Mononuclear cell (primary cell): Measurements from ENCODE around the gene C13orf46. TPM values are rescaled to one million over a fixed set of nuclear protein-coding genes. Genes with fewer than 3 reads are reported as not detected.

Source experiments
- H3K27me3 ChIP-seq: 2 replicates; pipeline ENCODE4 v1.6.0; 2011; ENCODE audit warnings: low read length, control low read depth; ENCODE audit not compliant: insufficient read depth
- H3K4me1 ChIP-seq: 2 replicates; pipeline ENCODE4 v1.5.1; 2011; ENCODE audit warnings: mild to moderate bottlenecking, low read length, control low read depth; ENCODE audit not compliant: insufficient read depth
- H3K4me3 ChIP-seq: 2 replicates; pipeline ENCODE4 v1.5.1; 2011; ENCODE audit warnings: mild to moderate bottlenecking, low read length, moderate library complexity
- H3K9me3 ChIP-seq: 2 replicates; pipeline ENCODE4 v1.5.1; 2011; ENCODE audit warnings: low read depth, mild to moderate bottlenecking, control low read depth, low read length
- total RNA-seq: library from RNA; depleted of rRNA; stranded (reverse); fragments of >200 nt; gene quantifications from one replicate; pipeline ENCODE4 v1.2.3, GENCODE V29; 2012

C13orf46 gene
- total RNA-seq, 1 donor: 1.5 TPM

DNA sequence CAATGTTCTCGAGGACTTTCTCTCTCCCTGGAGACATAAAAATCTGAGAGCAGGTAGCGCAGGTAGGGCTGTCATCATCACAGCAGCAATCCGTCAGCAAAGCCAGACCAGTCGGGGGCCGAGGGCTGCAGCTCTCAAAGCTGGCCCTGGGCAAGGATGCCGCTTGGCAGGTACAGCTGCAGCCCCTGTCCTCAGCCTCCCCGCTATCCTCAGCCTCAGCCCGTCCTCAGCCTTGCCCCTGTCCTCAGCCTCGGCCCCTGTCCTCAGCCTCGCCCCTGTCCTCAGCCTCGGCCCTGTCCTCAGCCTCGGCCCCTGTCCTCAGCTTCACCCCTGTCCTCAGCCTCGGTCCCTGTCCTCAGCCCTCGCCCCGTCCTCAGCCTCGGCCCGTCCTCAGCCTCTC, 10.9 kb downstream of the C13orf46 start:
- Histone ChIP-seq H3K9me3 (peaks cover 4% of the 10 kb centered on the region), H3K4me3 (no peak overlapping the region), H3K27me3 (no peaks in the 10 kb centered on the region), H3K4me1 (no peaks in the 10 kb centered on the region)

GRCh38 chr13:113962386-113962785, 11.5 kb downstream of the C13orf46 start:
- no peaks in the 10 kb centered on the region for H3K4me1 ChIP-seq
- H3K4me3 ChIP-seq: no peak overlapping the region
- peaks cover 4% of the 10 kb centered on the region for H3K9me3 ChIP-seq
- H3K27me3 ChIP-seq: no peaks in the 10 kb centered on the region

DNA sequence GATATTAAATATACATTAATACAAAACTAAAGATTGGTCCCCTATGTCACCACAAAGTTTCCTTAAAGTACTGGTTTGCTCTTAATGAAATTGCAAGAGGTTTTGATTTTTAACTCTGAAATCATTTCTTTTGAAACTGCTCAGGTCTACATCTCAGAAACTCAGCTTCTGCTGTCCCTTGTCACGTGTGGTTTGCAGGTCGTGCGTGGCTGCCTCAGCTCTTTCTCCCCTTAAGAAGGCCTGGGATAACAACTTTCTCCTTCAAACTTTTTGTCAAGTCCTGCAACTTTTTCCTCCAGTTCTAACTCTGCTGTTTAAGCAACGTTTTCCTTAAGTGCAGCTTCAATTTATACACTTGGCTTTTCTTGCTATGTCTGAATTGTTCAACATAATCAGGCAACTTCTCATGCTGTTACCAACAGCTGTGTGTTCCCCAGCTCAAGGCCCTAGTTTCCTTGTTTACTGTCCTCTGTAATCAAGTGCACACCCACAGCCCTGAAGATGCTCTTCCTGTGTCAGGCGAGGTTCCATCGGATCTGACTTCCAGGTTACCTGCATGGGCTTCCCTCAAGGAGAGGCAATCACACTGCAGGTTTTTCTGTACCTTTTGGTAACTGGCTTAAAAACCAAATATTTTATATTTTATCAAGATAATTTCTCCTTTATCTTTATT, 13.5 kb downstream of the C13orf46 start:
- Histone ChIP-seq H3K9me3 (peaks cover 4% of the 10 kb centered on the region), H3K4me1 (no peaks in the 10 kb centered on the region), H3K27me3 (no peaks in the 10 kb centered on the region), H3K4me3 (no peak overlapping the region)

DNA sequence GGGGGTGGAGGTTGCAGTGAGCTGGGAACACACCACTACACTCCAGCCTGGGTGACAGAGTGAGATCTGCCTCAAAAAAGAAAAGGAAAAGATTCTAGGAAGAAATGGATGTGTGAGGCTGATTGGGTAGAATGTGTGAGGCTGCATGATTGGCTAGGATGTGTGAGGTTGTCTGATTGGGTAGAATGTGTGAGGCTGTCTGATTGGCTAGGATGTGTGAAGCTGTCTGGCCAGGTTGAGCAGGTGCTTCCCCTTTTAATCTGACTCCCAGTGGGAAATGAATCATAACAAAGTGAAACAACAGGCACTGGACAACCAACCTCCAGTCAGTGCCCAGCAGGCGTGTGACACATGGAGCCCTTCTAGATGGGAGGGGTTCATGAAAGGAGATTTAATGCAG, 14.7 kb downstream of the C13orf46 start:
- no peak overlapping the region for H3K4me3 ChIP-seq
- H3K4me1 ChIP-seq: no peaks in the 10 kb centered on the region
- no peaks in the 10 kb centered on the region for H3K27me3 ChIP-seq
- H3K9me3 ChIP-seq: peaks cover 4% of the 10 kb centered on the region

DNA sequence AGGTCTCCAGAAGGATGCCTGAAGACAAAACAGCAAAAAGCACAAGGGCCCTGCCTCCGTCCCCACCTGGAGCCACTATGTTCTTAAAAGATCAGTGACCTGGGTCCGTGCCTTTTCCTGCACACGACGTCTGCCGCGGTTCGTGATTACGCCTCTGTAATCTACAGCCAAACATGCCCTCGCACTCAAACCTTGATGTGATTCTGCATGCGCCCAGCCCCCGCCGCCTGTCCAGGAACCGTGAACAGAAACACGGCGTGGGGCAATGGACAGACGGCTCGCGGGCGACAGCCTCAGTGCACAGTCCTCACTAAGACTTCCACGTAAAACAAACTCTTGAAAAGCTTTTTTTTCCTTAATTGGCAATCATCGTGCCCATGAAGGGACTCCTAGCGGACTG, 15.5 kb downstream of the C13orf46 start:
- H3K27me3 ChIP-seq: no peaks in the 10 kb centered on the region
- H3K4me3 ChIP-seq: no peak overlapping the region
- peaks cover 4% of the 10 kb centered on the region for H3K9me3 ChIP-seq
- H3K4me1 ChIP-seq: no peaks in the 10 kb centered on the region

DNA sequence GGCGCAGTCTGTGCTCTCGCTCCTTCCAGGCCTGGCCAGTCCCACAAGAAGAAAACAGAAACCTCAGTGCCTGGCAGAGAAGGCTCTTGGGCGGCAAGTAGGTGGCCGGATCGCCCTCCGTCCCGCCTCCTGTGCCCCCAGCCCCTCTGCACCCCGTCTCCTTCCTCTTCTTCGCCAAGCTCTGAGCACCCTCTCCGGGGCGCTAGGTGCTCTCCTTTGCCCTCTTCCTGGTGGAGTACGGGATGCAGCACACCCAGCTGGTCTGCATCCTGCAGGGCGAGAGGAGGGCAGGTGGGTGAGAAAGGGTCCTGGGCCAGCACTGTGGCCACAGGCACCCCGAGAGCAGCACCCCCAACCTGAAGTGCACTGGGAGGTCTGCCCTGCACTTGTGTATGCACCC, 17.3 kb downstream of the C13orf46 start:
- Histone ChIP-seq H3K4me3 (no peak overlapping the region), H3K4me1 (peaks cover 1% of the 10 kb centered on the region), H3K9me3 (peaks cover 4% of the 10 kb centered on the region), H3K27me3 (no peaks in the 10 kb centered on the region)

GRCh38 chr13:113955691-113956090, 18.2 kb downstream of the C13orf46 start:
- Histone ChIP-seq H3K9me3 (peaks cover 4% of the 10 kb centered on the region), H3K4me3 (no peak overlapping the region), H3K4me1 (peaks cover 7% of the 10 kb centered on the region), H3K27me3 (no peaks in the 10 kb centered on the region)

DNA sequence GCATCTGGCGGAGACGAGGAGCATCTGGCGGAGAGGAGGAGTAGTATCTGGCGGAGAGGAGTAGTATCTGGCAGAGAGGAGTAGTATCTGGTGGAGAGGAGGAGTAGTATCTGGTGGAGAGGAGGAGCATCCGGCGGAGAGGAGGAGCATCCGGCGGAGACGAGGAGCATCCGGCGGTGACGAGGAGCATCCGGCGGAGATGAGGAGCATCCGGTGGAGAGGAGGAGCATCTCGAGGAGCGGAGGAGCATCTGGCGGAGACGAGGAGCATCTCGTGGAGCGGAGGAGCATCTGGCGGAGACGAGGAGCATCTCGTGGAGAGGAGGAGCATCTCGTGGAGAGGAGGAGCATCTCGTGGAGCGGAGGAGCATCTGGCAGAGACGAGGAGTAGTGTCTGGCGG, 18.6 kb downstream of the C13orf46 start:
- Histone ChIP-seq H3K27me3 (no peaks in the 10 kb centered on the region), H3K9me3 (peaks cover 4% of the 10 kb centered on the region), H3K4me3 (no peak overlapping the region), H3K4me1 (peaks cover 7% of the 10 kb centered on the region)

- no peak overlapping the region for H3K4me3 ChIP-seq
- H3K9me3 ChIP-seq: no peaks in the 10 kb centered on the region
- no peaks in the 10 kb centered on the region for H3K27me3 ChIP-seq
- H3K4me1 ChIP-seq: peaks cover 7% of the 10 kb centered on the region
Measured at GRCh38 chr13:113954046-113954835, 19.6 kb downstream of the C13orf46 start.

GRCh38 chr13:113953561-113953960, 20.3 kb downstream of the C13orf46 start:
- no peaks in the 10 kb centered on the region for H3K9me3 ChIP-seq
- no peak overlapping the region for H3K4me3 ChIP-seq
- peaks cover 7% of the 10 kb centered on the region for H3K4me1 ChIP-seq
- H3K27me3 ChIP-seq: no peaks in the 10 kb centered on the region

DNA sequence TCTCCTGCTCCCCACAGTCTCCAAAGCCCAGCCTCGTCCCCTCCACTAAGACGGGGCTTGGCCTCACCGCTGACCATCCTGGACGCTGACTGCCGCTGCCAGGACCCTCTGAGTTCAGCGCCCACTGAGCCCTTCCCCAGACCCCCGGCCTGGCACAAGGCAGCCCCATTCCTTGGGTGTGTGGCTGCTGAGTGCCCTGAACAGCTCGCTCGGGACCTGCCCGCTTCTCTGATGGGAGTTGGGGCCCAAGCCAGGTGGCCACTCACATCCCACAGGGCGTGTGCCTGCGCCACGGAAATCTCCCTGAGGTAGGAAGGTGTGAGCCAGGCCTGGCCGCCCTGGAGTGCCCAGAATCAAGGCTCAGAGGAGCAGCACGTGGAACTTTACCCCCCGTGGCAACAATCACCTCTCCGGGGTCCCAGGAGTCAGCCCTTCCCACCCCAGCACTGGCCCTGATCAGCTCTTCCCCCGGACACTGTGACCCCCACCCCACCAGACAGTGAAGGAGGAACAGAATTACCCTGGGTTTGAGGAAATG, 20.8 kb downstream of the C13orf46 start:
- peaks cover 10% of the 10 kb centered on the region for H3K4me1 ChIP-seq
- H3K27me3 ChIP-seq: no peaks in the 10 kb centered on the region
- H3K4me3 ChIP-seq: no peak overlapping the region
- H3K9me3 ChIP-seq: no peaks in the 10 kb centered on the region

- no peaks in the 10 kb centered on the region for H3K9me3 ChIP-seq
- H3K4me1 ChIP-seq: peaks cover 12% of the 10 kb centered on the region
- no peak overlapping the region for H3K4me3 ChIP-seq
- no peaks in the 10 kb centered on the region for H3K27me3 ChIP-seq
Measured at GRCh38 chr13:113952151-113952982, 21.5 kb downstream of the C13orf46 start.

- no peak overlapping the region for H3K4me3 ChIP-seq
- H3K9me3 ChIP-seq: no peaks in the 10 kb centered on the region
- H3K27me3 ChIP-seq: no peaks in the 10 kb centered on the region
- H3K4me1 ChIP-seq: peaks cover 12% of the 10 kb centered on the region
Measured at GRCh38 chr13:113951246-113951999, 22.5 kb downstream of the C13orf46 start.

DNA sequence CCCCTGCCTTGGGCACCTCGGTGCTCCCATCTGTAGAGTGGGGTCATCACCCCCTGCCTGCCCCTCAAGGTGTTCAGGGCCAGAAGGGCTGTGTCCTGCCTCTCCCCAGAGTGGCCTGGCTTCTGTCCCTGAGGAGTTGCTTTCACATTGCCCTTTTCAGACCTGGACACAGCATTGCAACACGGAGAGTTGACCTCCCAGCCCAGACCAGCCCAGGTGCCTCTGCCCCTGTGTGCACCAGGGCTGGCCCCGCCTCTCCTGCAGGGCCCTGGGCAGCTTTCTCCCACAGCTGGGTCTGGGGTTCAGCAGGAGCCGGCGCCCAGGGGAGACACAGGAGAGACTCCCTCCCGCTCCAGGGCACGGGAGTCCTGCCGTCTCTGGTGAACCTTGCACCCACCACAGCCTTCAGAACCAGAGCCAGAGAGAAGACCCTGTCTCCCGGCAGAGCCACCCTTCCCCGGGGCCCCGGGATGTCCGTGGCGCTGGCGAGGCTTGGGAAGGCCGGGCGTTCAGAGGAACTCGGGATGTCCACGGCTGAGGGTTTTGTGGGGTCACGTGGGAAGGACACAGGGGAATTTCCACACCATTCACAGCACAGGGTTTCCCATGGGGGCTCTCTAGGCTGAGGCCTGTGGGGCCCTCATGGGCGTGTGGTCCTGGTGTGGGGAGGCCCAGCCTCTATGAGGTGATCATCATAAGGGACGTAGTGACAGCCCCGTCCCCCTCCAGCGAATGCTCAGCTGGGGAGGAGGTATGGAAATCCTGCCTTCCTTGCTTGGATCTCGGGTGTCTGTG, 23.2 kb downstream of the C13orf46 start:
- Histone ChIP-seq H3K27me3 (no peaks in the 10 kb centered on the region), H3K9me3 (no peaks in the 10 kb centered on the region), H3K4me1 (peaks cover 12% of the 10 kb centered on the region), H3K4me3 (no peak overlapping the region)
